T-helper 1 cell treated with Interleukin-12 subunit alpha and Interleukin-12 subunit beta and Interleukin-4 antibody, amounts not matched to agents 30 μg/mL and 1 μg/mL, for 36 hours (primary cell): Measurements from ENCODE around the gene DHX36.

ENCODE experiments used
- H3K27ac Mint-ChIP-seq: one replicate; pipeline ENCODE4 v1.8.0; 2021; ENCODE audit warnings: mild to moderate bottlenecking, mixed read lengths
- H3K27me3 Mint-ChIP-seq: one replicate; pipeline ENCODE4 v1.8.0; 2021; ENCODE audit warnings: low read depth, mixed read lengths
- H3K36me3 Mint-ChIP-seq: one replicate; pipeline ENCODE4 v1.8.0; 2021; ENCODE audit warnings: low read depth, mixed read lengths
- H3K4me1 Mint-ChIP-seq: one replicate; pipeline ENCODE4 v1.8.0; 2021; ENCODE audit warnings: low read depth, mixed read lengths
- H3K4me3 Mint-ChIP-seq: one replicate; pipeline ENCODE4 v1.8.0; 2021; ENCODE audit warnings: mild to moderate bottlenecking, moderate library complexity, mixed read lengths
- H3K9me3 Mint-ChIP-seq: one replicate; pipeline ENCODE4 v1.8.0; 2021; ENCODE audit warnings: mixed read lengths

Gene DHX36

DNA sequence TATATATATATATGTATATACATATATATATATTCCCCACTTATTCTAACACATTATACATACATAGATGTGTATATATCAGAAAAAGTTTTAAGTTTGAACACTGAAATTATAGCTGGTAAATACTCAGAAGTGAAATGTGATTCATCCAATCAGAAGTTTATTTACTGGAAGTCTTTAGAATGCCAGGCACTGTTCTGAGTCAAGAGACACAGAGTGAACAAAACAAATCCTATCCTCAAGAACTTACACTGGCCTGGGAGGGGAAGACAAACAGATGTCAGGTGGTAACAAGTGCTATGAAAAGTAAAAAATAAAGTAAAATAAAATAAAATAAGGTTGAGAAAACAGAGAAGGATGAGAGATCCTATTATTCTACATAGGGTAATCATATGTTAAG lies 13.4 kb downstream of the DHX36 start:
- no peaks in the 10 kb centered on the region for H3K27me3 Mint-ChIP-seq
- no peaks in the 10 kb centered on the region for H3K9me3 Mint-ChIP-seq
- no peak overlapping the region for H3K27ac Mint-ChIP-seq
- H3K36me3 Mint-ChIP-seq, result peaks cover 51% of the 10 kb centered on the region
- H3K4me1 Mint-ChIP-seq, result peaks cover 13% of the 10 kb centered on the region
- no peak overlapping the region for H3K4me3 Mint-ChIP-seq

DNA sequence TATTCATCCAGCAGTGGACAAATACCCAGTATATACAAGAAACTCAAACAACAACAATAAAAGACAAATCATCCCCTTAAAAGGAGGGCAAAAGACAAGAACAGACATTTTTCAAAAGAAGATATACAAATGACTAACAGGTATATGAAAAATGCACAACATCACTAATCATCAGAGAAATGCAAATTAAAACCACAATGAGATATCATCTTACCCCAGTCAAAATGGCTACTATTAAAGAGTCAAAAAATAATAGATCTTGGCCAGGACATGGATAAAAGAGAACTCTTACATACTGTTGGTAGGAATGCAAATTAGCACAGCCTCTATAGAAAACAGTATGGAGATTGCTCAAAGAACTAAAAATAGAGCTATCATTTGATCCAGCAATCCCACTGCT lies 16.9 kb downstream of the DHX36 start:
- Mint-ChIP-seq H3K4me1 (peaks cover 13% of the 10 kb centered on the region), H3K4me3 (no peak overlapping the region), H3K36me3 (peaks cover 46% of the 10 kb centered on the region), H3K27me3 (no peaks in the 10 kb centered on the region), H3K9me3 (no peaks in the 10 kb centered on the region), H3K27ac (no peak overlapping the region)

DNA sequence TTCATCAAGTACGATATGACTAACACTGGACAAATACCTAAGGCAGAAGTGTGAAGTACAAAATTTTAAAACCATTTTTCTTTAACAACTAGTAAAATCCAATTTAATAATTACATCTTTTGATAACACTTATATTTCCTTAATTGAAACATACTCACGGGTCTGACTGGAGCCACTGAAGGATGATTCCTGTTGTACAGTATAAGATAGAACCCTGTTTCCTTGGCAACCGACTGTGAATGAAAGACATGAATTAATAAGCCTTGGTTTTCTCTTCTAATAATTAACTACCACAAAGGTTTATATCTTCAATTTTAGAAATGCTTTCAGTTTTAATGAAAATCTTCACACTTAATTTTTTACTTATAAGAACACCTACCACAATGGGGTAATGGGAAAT lies 19.4 kb downstream of the DHX36 start:
- H3K4me1 Mint-ChIP-seq, result peaks cover 10% of the 10 kb centered on the region
- no peak overlapping the region for H3K27ac Mint-ChIP-seq
- H3K36me3 Mint-ChIP-seq, result peaks cover 53% of the 10 kb centered on the region

DNA sequence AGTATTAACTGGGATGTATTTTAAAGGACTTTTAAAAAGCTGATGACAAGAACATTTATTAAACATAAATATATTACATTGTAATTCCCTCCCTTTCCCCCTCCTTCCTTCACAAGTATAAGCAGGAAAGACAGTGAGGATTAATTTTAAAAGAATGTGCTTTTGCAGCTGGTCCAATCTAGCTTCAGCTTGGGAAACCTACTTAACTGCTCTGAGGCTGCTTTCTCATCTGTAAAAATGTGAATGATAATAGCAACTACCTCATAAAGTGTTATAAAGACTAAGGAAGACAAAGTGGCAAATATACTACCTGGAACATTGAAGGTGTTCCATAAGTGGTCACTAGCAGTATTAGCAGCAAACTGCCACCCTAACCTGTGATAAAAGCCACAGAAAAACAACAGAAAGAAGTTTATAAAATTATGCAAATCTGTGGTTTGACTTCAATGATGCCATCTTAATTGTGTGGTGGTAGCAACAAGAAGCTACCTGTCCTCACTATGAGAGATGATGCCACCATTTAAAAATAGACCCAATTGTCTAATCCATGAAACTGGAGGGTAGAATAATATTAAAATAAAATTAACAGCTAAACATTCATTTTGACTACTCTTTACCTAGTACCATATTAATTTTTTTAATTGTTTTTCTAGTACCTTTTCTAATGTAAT lies 20.0 kb downstream of the DHX36 start:
- no peak overlapping the region for H3K4me3 Mint-ChIP-seq
- peaks cover 48% of the 10 kb centered on the region for H3K36me3 Mint-ChIP-seq
- peaks cover 10% of the 10 kb centered on the region for H3K4me1 Mint-ChIP-seq
- H3K27me3 Mint-ChIP-seq, result no peaks in the 10 kb centered on the region
- no peaks in the 10 kb centered on the region for H3K9me3 Mint-ChIP-seq
- no peak overlapping the region for H3K27ac Mint-ChIP-seq

More for the DNA sequence above, 19.4 kb downstream of the DHX36 start:
- H3K27me3 Mint-ChIP-seq, result no peaks in the 10 kb centered on the region
- H3K9me3 Mint-ChIP-seq, result no peaks in the 10 kb centered on the region
- H3K4me3 Mint-ChIP-seq, result no peak overlapping the region

DNA sequence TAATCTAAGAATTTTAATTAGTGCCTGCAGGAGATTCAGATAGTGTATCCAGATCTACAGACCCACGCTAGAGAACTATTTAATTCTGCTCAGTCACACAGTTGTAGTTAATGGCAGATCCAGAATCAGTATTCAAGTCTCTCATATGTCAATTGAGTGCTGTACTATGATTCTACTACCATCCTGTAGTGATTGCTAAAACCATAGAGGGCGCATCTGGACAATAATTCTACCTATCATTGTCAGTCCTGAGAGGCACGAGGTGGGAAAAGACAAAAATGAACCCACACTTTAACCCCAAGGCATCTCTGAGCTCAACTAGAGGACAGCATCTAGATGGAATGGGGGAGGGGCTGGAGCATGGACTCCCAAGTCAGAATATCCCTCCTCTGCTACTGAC lies 22.7 kb downstream of the DHX36 start:
- Mint-ChIP-seq H3K36me3 (peaks cover 40% of the 10 kb centered on the region), H3K27me3 (no peaks in the 10 kb centered on the region), H3K27ac (no peak overlapping the region), H3K4me3 (no peak overlapping the region), H3K4me1 (no peaks in the 10 kb centered on the region), H3K9me3 (no peaks in the 10 kb centered on the region)

DNA sequence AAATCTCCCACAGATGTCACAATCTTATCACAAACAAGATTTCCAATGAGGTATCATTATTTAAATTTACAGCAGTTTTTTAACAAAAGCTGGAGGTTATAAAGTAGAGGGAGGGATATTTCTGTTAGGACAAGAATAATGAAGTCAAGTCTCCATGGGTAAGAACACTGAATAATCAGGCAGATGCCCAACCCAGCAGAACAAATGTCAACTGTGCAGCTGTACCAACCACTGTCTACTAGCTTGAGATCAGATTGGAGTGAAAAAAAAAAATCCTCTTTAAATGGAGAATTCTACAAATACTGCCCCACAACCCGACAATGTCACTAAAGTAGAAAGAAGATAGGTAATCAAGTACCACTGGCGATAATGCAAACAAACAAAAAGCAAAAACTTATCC lies 30.3 kb downstream of the DHX36 start:
- Mint-ChIP-seq H3K4me3 (no peak overlapping the region), H3K4me1 (no peaks in the 10 kb centered on the region), H3K36me3 (peaks cover 36% of the 10 kb centered on the region), H3K9me3 (no peaks in the 10 kb centered on the region), H3K27ac (no peak overlapping the region), H3K27me3 (no peaks in the 10 kb centered on the region)

DNA sequence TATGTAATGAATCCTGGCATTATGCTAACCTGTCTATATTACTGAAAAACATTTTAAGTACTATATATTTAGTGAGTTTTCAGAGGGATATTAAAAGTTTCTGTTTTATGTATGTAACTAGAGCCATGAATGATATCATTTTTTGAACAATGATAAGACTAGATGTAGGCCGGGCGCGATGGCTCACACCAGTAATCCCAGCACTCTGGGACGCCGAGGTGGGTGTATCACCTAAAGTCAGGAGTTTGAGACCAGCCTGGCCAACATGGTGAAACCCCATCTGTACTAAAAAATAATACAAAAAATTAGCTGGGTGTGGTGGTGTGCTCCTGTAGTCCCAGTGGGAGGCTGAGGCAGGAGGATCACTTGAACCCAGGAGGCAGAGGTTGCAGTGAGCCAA lies 34.1 kb downstream of the DHX36 start:
- H3K4me1 Mint-ChIP-seq, result no peaks in the 10 kb centered on the region
- peaks cover 40% of the 10 kb centered on the region for H3K36me3 Mint-ChIP-seq
- no peaks in the 10 kb centered on the region for H3K27me3 Mint-ChIP-seq
- H3K27ac Mint-ChIP-seq, result no peak overlapping the region
- no peak overlapping the region for H3K4me3 Mint-ChIP-seq
- no peaks in the 10 kb centered on the region for H3K9me3 Mint-ChIP-seq

DNA sequence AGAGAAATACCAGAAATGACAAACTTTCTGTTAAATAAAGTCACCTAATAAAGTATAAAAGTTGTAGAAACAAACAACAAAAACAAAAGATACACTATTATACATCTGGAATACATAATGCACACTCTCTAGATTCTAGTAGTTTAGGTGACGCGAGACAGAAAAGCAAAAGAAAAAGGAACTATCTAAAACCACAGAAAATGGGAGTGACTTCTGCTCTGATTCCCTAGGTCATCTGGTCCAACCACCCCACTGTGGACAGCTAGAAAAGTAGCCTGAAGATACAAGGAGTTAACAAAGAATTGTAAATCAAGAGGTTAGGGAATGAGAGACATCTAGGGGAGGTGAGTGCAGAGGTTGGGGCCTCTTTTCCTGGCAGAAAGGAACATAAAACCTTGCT lies 39.1 kb downstream of the DHX36 start:
- Mint-ChIP-seq H3K27ac (no peak overlapping the region), H3K9me3 (no peaks in the 10 kb centered on the region), H3K4me1 (no peaks in the 10 kb centered on the region), H3K36me3 (peaks cover 47% of the 10 kb centered on the region), H3K4me3 (no peak overlapping the region), H3K27me3 (no peaks in the 10 kb centered on the region)

DNA sequence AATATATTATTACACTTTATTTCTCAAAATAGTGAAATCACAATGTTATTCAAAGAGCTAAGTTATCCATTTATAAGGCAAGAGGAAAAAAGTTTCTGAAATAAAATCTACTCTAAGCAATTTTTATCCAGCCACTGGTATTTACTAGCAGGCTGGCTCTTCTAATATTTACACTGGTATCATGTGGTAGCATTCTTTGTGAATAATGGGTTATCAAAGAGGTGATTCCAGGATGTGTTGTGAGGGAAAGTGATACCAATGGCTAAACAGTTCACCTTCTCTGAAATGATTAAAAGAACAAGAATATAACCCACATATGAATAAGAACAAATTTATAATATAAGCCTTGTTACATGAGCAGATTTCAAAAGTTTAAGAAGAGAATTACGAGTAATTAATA lies 44.1 kb downstream of the DHX36 start:
- Mint-ChIP-seq H3K4me3 (no peak overlapping the region), H3K36me3 (peaks cover 45% of the 10 kb centered on the region), H3K27me3 (no peaks in the 10 kb centered on the region), H3K27ac (no peak overlapping the region), H3K9me3 (no peaks in the 10 kb centered on the region), H3K4me1 (no peaks in the 10 kb centered on the region)

DNA sequence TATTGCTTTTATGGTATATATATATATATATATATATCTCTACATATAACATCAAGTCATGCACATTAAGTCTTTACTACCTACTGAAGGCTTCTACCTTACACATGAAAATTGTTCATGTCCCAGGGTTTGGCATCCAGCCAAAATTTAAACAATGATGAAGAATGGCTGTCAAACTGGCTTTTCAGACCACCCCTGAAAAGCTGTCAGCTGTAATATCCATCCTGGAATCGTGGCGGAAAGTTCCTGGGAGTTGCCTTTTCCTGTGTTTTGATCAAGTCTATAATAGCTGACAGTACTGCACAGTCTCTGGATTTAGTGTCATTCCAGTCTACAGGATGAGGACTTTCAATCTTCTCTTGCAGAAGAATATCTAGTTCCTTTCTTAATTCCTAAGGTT lies 48.3 kb downstream of the DHX36 start:
- no peaks in the 10 kb centered on the region for H3K9me3 Mint-ChIP-seq
- H3K36me3 Mint-ChIP-seq, result peaks cover 41% of the 10 kb centered on the region
- no peaks in the 10 kb centered on the region for H3K4me1 Mint-ChIP-seq
- H3K27me3 Mint-ChIP-seq, result no peaks in the 10 kb centered on the region
- no peak overlapping the region for H3K27ac Mint-ChIP-seq
- no peak overlapping the region for H3K4me3 Mint-ChIP-seq

DNA sequence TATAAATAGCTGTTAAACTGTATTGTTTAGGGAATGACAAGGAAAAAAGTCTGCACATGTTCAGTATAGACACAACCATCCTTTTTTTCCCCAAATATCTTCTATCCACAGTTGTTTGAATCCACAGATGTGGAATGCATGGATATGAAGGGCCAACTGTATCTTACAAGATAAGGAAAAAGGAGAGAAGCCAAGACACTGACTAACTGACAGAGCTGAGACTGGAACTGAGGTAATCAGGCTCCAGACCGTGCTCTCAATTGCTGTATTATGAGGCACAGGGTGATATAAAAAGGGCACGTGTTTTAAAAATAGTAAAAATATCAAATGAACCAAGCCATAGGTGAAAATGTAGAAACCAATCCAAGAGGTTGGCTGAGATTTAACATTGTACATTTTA lies 49.0 kb downstream of the DHX36 start:
- Mint-ChIP-seq H3K27ac (no peak overlapping the region), H3K36me3 (peaks cover 41% of the 10 kb centered on the region), H3K4me1 (no peaks in the 10 kb centered on the region), H3K9me3 (no peaks in the 10 kb centered on the region), H3K4me3 (no peak overlapping the region), H3K27me3 (no peaks in the 10 kb centered on the region)

DNA sequence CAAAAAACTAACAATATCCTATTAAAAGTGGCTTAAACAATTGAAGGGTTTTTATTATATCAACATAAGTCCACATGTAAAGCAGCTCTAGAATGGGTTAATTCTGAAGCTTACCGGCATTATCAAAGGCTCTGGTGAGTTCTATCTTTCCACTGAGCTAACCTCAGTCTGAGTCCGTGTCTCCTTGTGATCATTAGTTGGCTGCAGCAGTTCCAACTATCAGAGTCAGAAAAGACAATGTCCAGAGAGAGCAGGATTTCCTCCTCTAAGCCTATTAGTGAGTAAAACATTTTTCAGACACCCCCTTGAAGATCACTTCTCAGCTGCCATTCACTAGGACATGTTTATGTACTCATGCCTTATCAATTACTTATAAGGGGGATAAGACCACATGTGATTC lies 49.9 kb downstream of the DHX36 start:
- Mint-ChIP-seq H3K4me1 (no peaks in the 10 kb centered on the region), H3K4me3 (no peak overlapping the region), H3K9me3 (no peaks in the 10 kb centered on the region), H3K36me3 (peaks cover 36% of the 10 kb centered on the region), H3K27me3 (no peaks in the 10 kb centered on the region), H3K27ac (no peak overlapping the region)

DNA sequence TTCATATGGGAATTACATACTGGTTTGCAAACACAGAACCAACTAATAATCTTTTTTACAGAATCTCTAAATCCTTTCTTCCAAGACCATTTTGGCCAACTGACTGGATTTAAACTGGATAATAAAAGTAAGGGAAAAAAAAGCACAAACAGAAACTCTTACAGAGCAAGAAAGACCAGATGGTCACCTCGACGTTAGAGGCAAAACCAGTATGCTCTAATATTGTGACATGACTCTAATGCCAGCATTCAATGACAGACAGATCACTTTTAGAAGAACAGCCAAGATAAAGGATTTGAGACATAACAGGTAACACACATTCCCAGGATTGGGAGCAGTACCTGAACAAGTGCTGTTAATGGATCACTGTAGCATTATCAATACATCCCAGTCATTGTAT lies 50.9 kb downstream of the DHX36 start:
- Mint-ChIP-seq H3K36me3 (peaks cover 37% of the 10 kb centered on the region), H3K4me1 (no peaks in the 10 kb centered on the region), H3K27me3 (no peaks in the 10 kb centered on the region), H3K27ac (no peak overlapping the region), H3K4me3 (no peak overlapping the region), H3K9me3 (peaks cover 3% of the 10 kb centered on the region)

DNA sequence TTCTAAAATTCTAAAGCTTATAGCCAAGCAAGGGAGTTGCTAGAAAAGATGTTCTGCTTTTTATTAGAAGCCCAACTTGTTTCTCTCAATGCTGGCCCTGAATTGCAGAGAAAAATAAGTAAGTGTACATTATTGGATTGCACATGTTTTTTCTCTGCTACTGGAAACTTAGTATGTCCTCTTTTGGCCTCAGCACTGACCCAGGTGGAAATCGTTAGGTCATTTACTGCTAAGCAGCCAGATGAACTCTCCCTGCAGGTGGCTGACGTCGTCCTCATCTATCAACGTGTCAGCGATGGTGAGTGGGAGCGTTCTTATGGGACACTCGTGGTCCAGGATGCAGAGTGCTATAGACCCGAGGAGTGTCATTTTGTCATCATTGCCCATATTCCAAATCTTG lies 69.8 kb downstream of the DHX36 start:
- Mint-ChIP-seq H3K27me3 (no peaks in the 10 kb centered on the region), H3K9me3 (no peaks in the 10 kb centered on the region), H3K4me3 (no peak overlapping the region), H3K36me3 (peaks cover 32% of the 10 kb centered on the region), H3K4me1 (peaks cover 3% of the 10 kb centered on the region), H3K27ac (no peak overlapping the region)

DNA sequence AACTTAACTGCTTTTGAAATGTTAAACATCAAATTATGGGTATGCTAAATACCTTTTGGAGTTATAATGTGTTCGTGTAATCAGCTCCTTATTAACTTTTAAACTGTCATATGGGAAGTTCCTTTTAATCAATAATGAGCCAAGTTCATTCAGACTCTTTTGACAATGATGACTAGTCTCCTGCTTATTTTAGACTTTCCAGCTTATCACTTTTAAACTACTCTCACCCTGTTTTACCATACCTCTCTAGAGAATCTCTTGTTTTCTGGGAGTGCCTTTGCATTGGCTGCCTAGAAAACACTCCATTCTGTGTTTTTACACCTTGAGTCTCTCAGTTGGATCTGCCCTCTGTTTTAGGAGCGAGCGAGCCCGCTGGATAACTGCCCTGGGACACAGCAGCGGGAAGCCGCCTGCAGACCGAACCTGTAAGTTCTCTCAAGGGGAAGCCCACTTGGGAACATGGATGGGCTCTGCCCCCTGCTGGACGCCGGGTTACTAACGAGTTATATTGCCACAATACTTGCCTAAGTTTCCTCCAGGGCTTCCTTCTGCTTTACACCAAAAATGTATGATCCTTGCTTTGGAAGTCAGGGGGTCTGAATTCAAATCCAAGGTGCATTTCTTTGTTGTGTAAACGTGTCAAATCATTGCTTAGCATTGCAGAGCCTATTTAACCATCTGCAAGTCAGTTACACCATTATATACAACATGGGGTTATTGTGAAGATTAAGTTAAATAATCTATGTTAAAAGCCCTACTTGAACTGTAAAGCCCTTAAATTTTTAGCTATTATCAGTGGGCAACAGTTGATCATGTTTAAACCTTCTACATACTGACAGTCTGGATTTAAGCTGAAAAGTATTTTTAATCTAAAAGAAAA lies 71.3 kb downstream of the DHX36 start:
- H3K27ac Mint-ChIP-seq, result no peak overlapping the region
- H3K27me3 Mint-ChIP-seq, result no peaks in the 10 kb centered on the region
- no peak overlapping the region for H3K4me3 Mint-ChIP-seq
- no peaks in the 10 kb centered on the region for H3K9me3 Mint-ChIP-seq
- peaks cover 23% of the 10 kb centered on the region for H3K36me3 Mint-ChIP-seq
- no peaks in the 10 kb centered on the region for H3K4me1 Mint-ChIP-seq
